ENCODE results near the gene SLC12A8.

SLC12A8 gene

GRCh38 chr3:125069968-125070745 is 142.4 kb downstream of the SLC12A8 start:
- no peak for DNase-seq

GRCh38 chr3:125069452-125069851 is 143.1 kb downstream of the SLC12A8 start:
- no peak for DNase-seq

GRCh38 chr3:125068265-125068664 is 144.3 kb downstream of the SLC12A8 start:
- no peak for DNase-seq

GRCh38 chr3:125067225-125067624 is 145.3 kb downstream of the SLC12A8 start:
- DNase-seq = no peak

- no peak for DNase-seq
Observed at GRCh38 chr3:125062904-125063618, 149.5 kb downstream of the SLC12A8 start.

GRCh38 chr3:125061646-125062045 is 150.9 kb downstream of the SLC12A8 start:
- DNase-seq = no peak

- no peak for DNase-seq
Observed at GRCh38 chr3:125061170-125061569, 151.4 kb downstream of the SLC12A8 start.

- DNase-seq = no peak
Observed at GRCh38 chr3:125059488-125060245, 152.9 kb downstream of the SLC12A8 start.

- DNase-seq = no peak
Observed at GRCh38 chr3:125058959-125059358, 153.6 kb downstream of the SLC12A8 start.

GRCh38 chr3:125058529-125058928 is 154.0 kb downstream of the SLC12A8 start:
- DNase-seq = no peak

GRCh38 chr3:125057186-125057850 is 155.2 kb downstream of the SLC12A8 start:
- no peak for DNase-seq

GRCh38 chr3:125055913-125056745 is 156.4 kb downstream of the SLC12A8 start, which contains the start of gene HEG1:
Gene HEG1 (minus strand): TSS chr3:125055997. CDS start chr3:125055890, 107 bp downstream.
- no peak for DNase-seq

- no peak for DNase-seq
Observed at GRCh38 chr3:125055331-125055912, 157.1 kb downstream of the SLC12A8 start.

- no peak for DNase-seq
Observed at GRCh38 chr3:125054449-125055329, 157.9 kb downstream of the SLC12A8 start.

GRCh38 chr3:125054062-125054448 is 158.5 kb downstream of the SLC12A8 start:
- DNase-seq = no peak

GRCh38 chr3:125053304-125053699 is 159.2 kb downstream of the SLC12A8 start:
- no peak for DNase-seq

- DNase-seq = peak; percentile 64
Observed at GRCh38 chr3:125052624-125053303, 159.8 kb downstream of the SLC12A8 start.

GRCh38 chr3:125051715-125052581 is 160.6 kb downstream of the SLC12A8 start:
- DNase-seq = no peak

- DNase-seq = no peak
Observed at GRCh38 chr3:125051205-125051604, 161.3 kb downstream of the SLC12A8 start.
